K562 (cell line): ENCODE data around the gene SNAPC3. TPM values are rescaled to one million over a fixed set of nuclear protein-coding genes. Genes with fewer than 3 reads are reported as not detected.

ENCODE experiments used
- ATAC-seq: fragments of 200-7000 bp; cut with Tn5 transposase; 3 replicates; pipeline ENCODE4 v1.9.1; 2020; ENCODE audit warnings: moderate library complexity
- BruUV-seq: library from RNA; stranded (reverse); fragments of 400-500 nt; replicated peaks from 2 replicates; lab custom pipeline; 2021; lab: Mats Ljungman, UMichigan
- CTCF ChIA-PET: fragments of 300-600 bp; formaldehyde crosslinking; extraction: SDS; loops from one replicate; lab custom pipeline; 2021; ENCODE audit warnings: low intra/inter-chr PET ratio; lab: Yijun Ruan, JAX
- POLR2A ChIA-PET: fragments of 300-600, 350-650 bp; sonication (Branson Sonifier 250); formaldehyde crosslinking; extraction: SDS; loops from one replicate; lab custom pipeline; 2021; ENCODE audit warnings: antibody characterized with exemption, inconsistent platforms; lab: Yijun Ruan, JAX
- DNase-seq, 4 experiments: peaks; one replicate each; pipeline versions ENCODE4 v3.0.0 to v3.0.0-alpha.2; 2011 to 2018; ENCODE audit warnings: low spot score in 3 of 4, mixed read lengths in 3 of 4; ENCODE audit errors: extremely low read depth in 1 of 4
- FAIRE-seq: peaks from 2 replicates; lab custom pipeline; 2011; peaks lifted over from hg19 to GRCh38; lab: Jason Lieb, UNC
- H2AFZ ChIP-seq: 2 replicates; pipeline ENCODE4 v1.6.0; 2011; ENCODE audit warnings: low read depth, low read length, control low read depth, inconsistent platforms
- H3K27ac ChIP-seq: fragments of 200-600 bp; 3 replicates; pipeline ENCODE4 v1.8.0; 2011; ENCODE audit warnings: low read depth, mild to moderate bottlenecking, control low read depth, inconsistent platforms, low read length, moderate library complexity, mixed read lengths; ENCODE audit errors: extremely low read depth
- H3K27me3 ChIP-seq, 2 experiments: fragments of 300-600 bp in 1 of 2; 2 replicates in 1 of 2; 3 replicates in 1 of 2; pipeline versions ENCODE4 v1.6.0 to v1.8.0; 2011; ENCODE audit warnings: inconsistent platforms in 2 of 2, low read length in 2 of 2, mild to moderate bottlenecking in 1 of 2, mixed read lengths in 1 of 2, moderate library complexity in 1 of 2; ENCODE audit not compliant: control insufficient read depth in 2 of 2, insufficient read depth in 2 of 2
- H3K36me3 ChIP-seq: fragments of 300-600 bp; 3 replicates; pipeline ENCODE4 v1.8.0; 2011; ENCODE audit warnings: mild to moderate bottlenecking, low read length, inconsistent platforms; ENCODE audit not compliant: control insufficient read depth, insufficient read depth
- H3K4me1 ChIP-seq, 2 experiments: fragments of 200-600 bp in 1 of 2; replicated peaks in 1 of 2; 2 replicates in 1 of 2; 3 replicates in 1 of 2; pipeline versions ENCODE4 v1.5.1 to v1.8.0; 2011; ENCODE audit warnings: inconsistent platforms in 2 of 2, low read length in 2 of 2, mild to moderate bottlenecking in 1 of 2, mixed read lengths in 1 of 2, moderate library complexity in 1 of 2; ENCODE audit not compliant: control insufficient read depth in 2 of 2, insufficient read depth in 2 of 2
- H3K4me2 ChIP-seq: 2 replicates; pipeline ENCODE4 v1.6.1; 2011; ENCODE audit warnings: low read length, control low read depth, inconsistent platforms, mixed read lengths; ENCODE audit not compliant: insufficient read depth
- H3K4me3 ChIP-seq: fragments of 200-600 bp; sonication (generic), shearing (Covaris generic); 2 replicates; pipeline ENCODE4 v1.5.1; 2016; ENCODE audit warnings: control low read depth, inconsistent platforms
- H3K79me2 ChIP-seq: fragments of 200-600 bp; 3 replicates; pipeline ENCODE4 v1.8.0; 2011; ENCODE audit warnings: low read length, inconsistent platforms; ENCODE audit not compliant: control insufficient read depth, insufficient read depth
- H3K9ac ChIP-seq, 2 experiments: 2 replicates each; pipeline versions ENCODE4 v1.6.0 to v1.6.1; 2011; ENCODE audit warnings: low read depth in 2 of 2, low read length in 2 of 2, control low read depth in 1 of 2, inconsistent platforms in 1 of 2, mild to moderate bottlenecking in 1 of 2, mixed read lengths in 1 of 2; ENCODE audit not compliant: insufficient read depth in 1 of 2
- H3K9me1 ChIP-seq: one replicate; pipeline ENCODE4 v1.6.0; 2011; ENCODE audit warnings: inconsistent platforms, mild to moderate bottlenecking, low read length, moderate library complexity; ENCODE audit not compliant: control insufficient read depth, insufficient read depth
- H3K9me3 ChIP-seq: replicated peaks from 2 replicates; pipeline ENCODE4 v1.5.1; 2011; ENCODE audit warnings: low read depth, low read length, inconsistent platforms; ENCODE audit not compliant: control insufficient read depth, insufficient read depth
- H4K20me1 ChIP-seq: replicated peaks from 2 replicates; pipeline ENCODE4 v1.6.1; 2011; ENCODE audit warnings: low read length, inconsistent platforms, mixed read lengths; ENCODE audit not compliant: control insufficient read depth, insufficient read depth
- CAMTA2 ChIP-seq: fragments of 250-450 bp; sonication (Bioruptor Pico); conservative IDR thresholded peaks from 2 replicates; pipeline ENCODE4 v1.5.1; 2022
- EGR1 ChIP-seq: fragments of 450-650 bp; conservative IDR thresholded peaks from 2 replicates; pipeline ENCODE4 v1.6.1; 2017; ENCODE audit warnings: mild to moderate bottlenecking
- EP300 ChIP-seq: IDR thresholded peaks from 2 replicates; pipeline ENCODE4 v1.6.1; 2012; ENCODE audit warnings: low read length, improper control_type of control experiment
- GABPB1 ChIP-seq: sonication (generic); formaldehyde crosslinking; IDR thresholded peaks from 2 replicates; pipeline ENCODE4 v1.8.0; 2022; ENCODE audit warnings: mild to moderate bottlenecking, missing genetic modification reagents
- HMG20B ChIP-seq: fragments of 250-450 bp; sonication (Bioruptor Pico); IDR thresholded peaks from 2 replicates; pipeline ENCODE4 v1.5.0; 2021; ENCODE audit warnings: mild to moderate bottlenecking
- HMGXB4 ChIP-seq: sonication (generic); formaldehyde crosslinking; IDR thresholded peaks from 2 replicates; pipeline ENCODE4 v1.8.1; 2023; ENCODE audit warnings: mild to moderate bottlenecking, missing genetic modification reagents
- IRF1 ChIP-seq: sonication (generic); formaldehyde crosslinking; IDR thresholded peaks from 2 replicates; pipeline ENCODE4 v1.8.0; 2022; ENCODE audit warnings: missing genetic modification reagents, mild to moderate bottlenecking, borderline replicate concordance
- TCF15 ChIP-seq: fragments of 250-450 bp; sonication (Bioruptor Pico); IDR thresholded peaks from 2 replicates; pipeline ENCODE4 v1.8.0; 2022; ENCODE audit warnings: moderate library complexity, mild to moderate bottlenecking, inconsistent platforms
- TGIF2 ChIP-seq: sonication (generic); formaldehyde crosslinking; IDR thresholded peaks from 2 replicates; pipeline ENCODE4 v1.8.1; 2022; ENCODE audit warnings: mild to moderate bottlenecking, missing genetic modification reagents, moderate library complexity
- ZNF408 ChIP-seq: fragments of 250-450 bp; sonication (Bioruptor Pico); IDR thresholded peaks from 2 replicates; pipeline ENCODE4 v1.4.0; 2020; ENCODE audit warnings: low read depth, mild to moderate bottlenecking, moderate library complexity
- ZNF699 ChIP-seq: fragments of 250-450 bp; sonication (Bioruptor Pico); IDR thresholded peaks from 2 replicates; pipeline ENCODE4 v1.8.0; 2021; ENCODE audit warnings: mild to moderate bottlenecking, moderate library complexity; ENCODE audit not compliant: insufficient replicate concordance
- WGBS: fragments of 100-300 bp; shearing (Covaris generic); methylation state at CpG from one replicate; pipeline ENCODE4 v1.1.6; 2016; ENCODE audit warnings: low coverage, mixed read lengths; ENCODE audit not compliant: insufficient coverage; ENCODE audit errors: missing lambda C conversion rate; 5-methylcytosine and 5-hydroxymethylcytosine counted together
- in situ Hi-C: fragments of 300-500 bp; cut with MboI; formaldehyde crosslinking; loops from 4 replicates; pipeline ENCODE4 v1.15.0; 2018; ENCODE audit warnings: inconsistent platforms, mixed read lengths
- intact Hi-C: fragments of 100-400 bp; cut with micrococcal nuclease; formaldehyde crosslinking; loops from 2 replicates; pipeline ENCODE4 v1.14.2; 2022
- polyA plus RNA-seq, 8 experiments: library from polyadenylated mRNA; depleted of rRNA in 4 of 8; stranded (reverse) in 5 of 8; unstranded in 3 of 8; fragments of >200 nt; fragmentation: Nextera tagmentation in 2 of 8; fragmentation: Illumina TruSeq in 1 of 8; extraction: Ambion mirVana in 2 of 8; extraction: Trizol in 1 of 8; gene quantifications; 2 replicates each; pipeline versions ENCODE4 v1.2.1 to v1.2.3, GENCODE V29; 2011 to 2014; ENCODE audit warnings: inconsistent platforms in 1 of 8, missing spikeins in 1 of 8
- total RNA-seq, 7 experiments: library from RNA; depleted of rRNA in 6 of 7; stranded (reverse); fragments of >200 nt in 6 of 7; fragmentation: Illumina TruSeq in 2 of 7; extraction: Trizol in 2 of 7; gene quantifications; 2 replicates each; pipeline versions ENCODE4 v1.2.1 to v1.2.3, GENCODE V29; 2011 to 2021; ENCODE audit warnings: low replicate concordance in 1 of 7
- TF ChIP-seq, protein P1 (sequence below): fragments of 250-450 bp; sonication (Bioruptor Pico); IDR thresholded peaks from 2 replicates; pipeline ENCODE4 v1.9.0; 2021; ENCODE audit warnings: mild to moderate bottlenecking, inconsistent platforms
- TF ChIP-seq, protein P2 (sequence below): fragments of 250-450 bp; sonication (Bioruptor Pico); IDR thresholded peaks from 2 replicates; pipeline ENCODE4 v1.8.0; 2021; ENCODE audit warnings: borderline replicate concordance, mild to moderate bottlenecking, moderate library complexity; ENCODE audit not compliant: poor library complexity, severe bottlenecking
- TF ChIP-seq, protein P3 (sequence below): sonication (generic); formaldehyde crosslinking; IDR thresholded peaks from 2 replicates; pipeline ENCODE4 v1.8.1; 2023; ENCODE audit warnings: mild to moderate bottlenecking, missing genetic modification reagents
- TF ChIP-seq, protein P4 (sequence below): IDR thresholded peaks from 2 replicates; pipeline ENCODE4 v1.6.1; 2011; ENCODE audit not compliant: insufficient read length; ENCODE audit errors: extremely low read depth

SNAPC3 gene
- total and polyA plus RNA-seq, 9 of the 15 experiments (the other 6 are each of a cell fraction or from before 2014, with no cell fraction given), result 2.3 to 38.9 (median 19.8) TPM

GRCh38 chr9:15433661-15434060 is 11.0 kb downstream of the SNAPC3 start:
- H3K9me3 ChIP-seq, result no peaks in the 10 kb centered on the region
- ATAC-seq, result no peak
- H3K36me3 ChIP-seq, result peaks cover 51% of the 10 kb centered on the region; the same call in 2 of the 3 replicates
- no peak overlapping the region for H2AFZ ChIP-seq
- no peak overlapping the region for H3K27ac ChIP-seq
- H4K20me1 ChIP-seq, result no peaks in the 10 kb centered on the region
- no peak overlapping the region for H3K4me3 ChIP-seq
- no TSS peak for BruUV-seq
- peaks cover 71% of the 10 kb centered on the region for H3K79me2 ChIP-seq
- in situ Hi-C loops, result no loop called here
- 86% methylated on average over 3 of the region's 3 CpGs for WGBS
- DNase-seq, result no peak
- POLR2A ChIA-PET, result no interaction called here
- H3K27me3 ChIP-seq, result no peaks in the 10 kb centered on the region
- no peaks in the 10 kb centered on the region for H3K9me1 ChIP-seq
- CTCF ChIA-PET, result no interaction called here
- intact Hi-C loops, result no loop called here
- no peak overlapping the region for H3K9ac ChIP-seq
- no peak for FAIRE-seq
- no peak overlapping the region for H3K4me2 ChIP-seq
- H3K4me1 ChIP-seq, result no peaks in the 10 kb centered on the region
- TF ChIP-seq, protein P1, sequence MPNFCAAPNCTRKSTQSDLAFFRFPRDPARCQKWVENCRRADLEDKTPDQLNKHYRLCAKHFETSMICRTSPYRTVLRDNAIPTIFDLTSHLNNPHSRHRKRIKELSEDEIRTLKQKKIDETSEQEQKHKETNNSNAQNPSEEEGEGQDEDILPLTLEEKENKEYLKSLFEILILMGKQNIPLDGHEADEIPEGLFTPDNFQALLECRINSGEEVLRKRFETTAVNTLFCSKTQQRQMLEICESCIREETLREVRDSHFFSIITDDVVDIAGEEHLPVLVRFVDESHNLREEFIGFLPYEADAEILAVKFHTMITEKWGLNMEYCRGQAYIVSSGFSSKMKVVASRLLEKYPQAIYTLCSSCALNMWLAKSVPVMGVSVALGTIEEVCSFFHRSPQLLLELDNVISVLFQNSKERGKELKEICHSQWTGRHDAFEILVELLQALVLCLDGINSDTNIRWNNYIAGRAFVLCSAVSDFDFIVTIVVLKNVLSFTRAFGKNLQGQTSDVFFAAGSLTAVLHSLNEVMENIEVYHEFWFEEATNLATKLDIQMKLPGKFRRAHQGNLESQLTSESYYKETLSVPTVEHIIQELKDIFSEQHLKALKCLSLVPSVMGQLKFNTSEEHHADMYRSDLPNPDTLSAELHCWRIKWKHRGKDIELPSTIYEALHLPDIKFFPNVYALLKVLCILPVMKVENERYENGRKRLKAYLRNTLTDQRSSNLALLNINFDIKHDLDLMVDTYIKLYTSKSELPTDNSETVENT (CRISPR knock-in tag), result no peak
- no peak for TF ChIP-seq ZNF699 (CRISPR knock-in tag)
- TF ChIP-seq TCF15, result no peak
- TF ChIP-seq, protein P2, sequence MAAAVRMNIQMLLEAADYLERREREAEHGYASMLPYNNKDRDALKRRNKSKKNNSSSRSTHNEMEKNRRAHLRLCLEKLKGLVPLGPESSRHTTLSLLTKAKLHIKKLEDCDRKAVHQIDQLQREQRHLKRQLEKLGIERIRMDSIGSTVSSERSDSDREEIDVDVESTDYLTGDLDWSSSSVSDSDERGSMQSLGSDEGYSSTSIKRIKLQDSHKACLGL (CRISPR knock-in tag), result no peak
- no peak for TF ChIP-seq EP300
- no peak for TF ChIP-seq TGIF2 (CRISPR knock-in tag)
- no peak for TF ChIP-seq HMG20B (CRISPR knock-in tag)
- no peak for TF ChIP-seq ZNF408
- TF ChIP-seq, protein P3, sequence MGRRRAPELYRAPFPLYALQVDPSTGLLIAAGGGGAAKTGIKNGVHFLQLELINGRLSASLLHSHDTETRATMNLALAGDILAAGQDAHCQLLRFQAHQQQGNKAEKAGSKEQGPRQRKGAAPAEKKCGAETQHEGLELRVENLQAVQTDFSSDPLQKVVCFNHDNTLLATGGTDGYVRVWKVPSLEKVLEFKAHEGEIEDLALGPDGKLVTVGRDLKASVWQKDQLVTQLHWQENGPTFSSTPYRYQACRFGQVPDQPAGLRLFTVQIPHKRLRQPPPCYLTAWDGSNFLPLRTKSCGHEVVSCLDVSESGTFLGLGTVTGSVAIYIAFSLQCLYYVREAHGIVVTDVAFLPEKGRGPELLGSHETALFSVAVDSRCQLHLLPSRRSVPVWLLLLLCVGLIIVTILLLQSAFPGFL (CRISPR knock-in tag), result no peak
- no peak for TF ChIP-seq CAMTA2 (CRISPR knock-in tag)
- TF ChIP-seq GABPB1 (CRISPR knock-in tag), result no peak
- no peak for TF ChIP-seq HMGXB4 (CRISPR knock-in tag)
- TF ChIP-seq IRF1 (CRISPR knock-in tag), result no peak
- no peak for TF ChIP-seq EGR1
- TF ChIP-seq, protein P4, sequence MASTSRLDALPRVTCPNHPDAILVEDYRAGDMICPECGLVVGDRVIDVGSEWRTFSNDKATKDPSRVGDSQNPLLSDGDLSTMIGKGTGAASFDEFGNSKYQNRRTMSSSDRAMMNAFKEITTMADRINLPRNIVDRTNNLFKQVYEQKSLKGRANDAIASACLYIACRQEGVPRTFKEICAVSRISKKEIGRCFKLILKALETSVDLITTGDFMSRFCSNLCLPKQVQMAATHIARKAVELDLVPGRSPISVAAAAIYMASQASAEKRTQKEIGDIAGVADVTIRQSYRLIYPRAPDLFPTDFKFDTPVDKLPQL, result no peak
